EH (cell line): ENCODE data around the gene CORO7.

Experiments used
- DNase-seq: peaks from one replicate; pipeline ENCODE4 v3.0.0-alpha.2; 2015; ENCODE audit warnings: low read depth

The CORO7 gene

GRCh38 chr16:4416200-4417032, at the start of gene CORO7:
CORO7 (minus strand) TSS chr16:4416596; CDS start chr16:4416518, 78 bp downstream.
- peak; percentile 91 for DNase-seq

GRCh38 chr16:4463522-4464163, 47.2 kb upstream of the CORO7 start:
- DNase-seq: no peak

DNA sequence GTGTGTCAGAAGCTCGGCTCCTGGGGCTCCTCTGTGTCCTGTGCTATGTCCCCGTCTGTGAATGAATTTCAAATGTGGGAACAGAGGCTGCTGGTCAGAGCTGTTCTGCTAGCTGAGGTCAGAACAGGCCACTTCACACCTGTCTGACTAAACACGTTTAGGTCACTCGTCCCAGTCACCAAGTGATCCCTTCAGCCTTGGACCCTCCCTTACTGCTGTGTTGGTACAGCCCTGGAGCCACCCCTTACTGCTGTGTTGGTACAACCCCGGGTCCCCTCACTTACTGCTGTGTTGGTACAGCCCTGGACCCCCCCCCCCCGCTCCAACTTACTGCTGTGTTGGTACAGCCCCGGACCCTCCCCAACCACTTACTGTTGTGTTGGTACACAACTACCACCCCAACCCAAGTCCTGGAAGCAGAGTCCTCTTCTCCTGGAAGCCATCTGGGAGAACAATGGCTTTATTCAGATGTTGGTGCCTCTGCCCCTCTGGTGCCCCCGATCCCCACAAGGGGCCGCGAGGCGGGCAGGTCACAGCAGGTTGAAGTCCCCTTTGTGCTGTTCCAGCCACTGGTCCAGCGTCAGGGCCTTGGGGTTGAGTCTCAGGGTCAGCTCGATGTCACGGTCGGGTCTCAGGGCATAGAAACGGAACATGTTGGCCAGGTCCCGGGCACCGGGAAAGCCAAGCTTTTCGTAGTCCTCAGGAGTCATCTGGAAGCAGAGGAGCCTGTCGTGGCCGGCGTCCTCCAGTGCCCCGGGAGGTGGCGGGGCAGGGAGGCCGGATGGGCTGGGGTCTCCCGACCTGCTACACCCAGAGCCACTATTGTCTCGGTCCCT, 45.1 kb upstream of the CORO7 start:
- DNase-seq: no peak

GRCh38 chr16:4460936-4461249, 44.5 kb upstream of the CORO7 start:
- DNase-seq: no peak

DNA sequence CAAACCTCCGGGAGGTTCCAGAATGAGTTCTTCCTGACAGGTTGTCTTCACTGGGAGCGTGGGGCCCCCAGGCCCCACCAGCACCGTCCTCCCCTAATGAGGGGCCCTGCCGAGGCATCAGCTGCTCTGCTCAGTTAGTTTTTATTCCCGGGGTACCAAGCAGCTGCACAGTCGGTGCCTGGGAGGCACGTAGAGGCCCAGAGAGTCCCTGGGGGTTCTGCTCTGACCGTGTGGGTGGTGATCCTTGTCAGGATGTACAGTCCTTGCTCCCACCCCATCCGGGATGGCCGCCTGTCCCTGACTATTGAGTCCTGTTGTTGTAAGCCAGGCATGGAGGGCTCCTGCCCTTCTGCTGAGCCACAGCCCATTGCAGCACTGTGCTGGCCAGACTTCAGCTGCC, 39.6 kb upstream of the CORO7 start:
- DNase-seq: no peak

- DNase-seq: no peak
These were observed 38.7 kb upstream of the CORO7 start for GRCh38 chr16:4455081-4455480.

DNA sequence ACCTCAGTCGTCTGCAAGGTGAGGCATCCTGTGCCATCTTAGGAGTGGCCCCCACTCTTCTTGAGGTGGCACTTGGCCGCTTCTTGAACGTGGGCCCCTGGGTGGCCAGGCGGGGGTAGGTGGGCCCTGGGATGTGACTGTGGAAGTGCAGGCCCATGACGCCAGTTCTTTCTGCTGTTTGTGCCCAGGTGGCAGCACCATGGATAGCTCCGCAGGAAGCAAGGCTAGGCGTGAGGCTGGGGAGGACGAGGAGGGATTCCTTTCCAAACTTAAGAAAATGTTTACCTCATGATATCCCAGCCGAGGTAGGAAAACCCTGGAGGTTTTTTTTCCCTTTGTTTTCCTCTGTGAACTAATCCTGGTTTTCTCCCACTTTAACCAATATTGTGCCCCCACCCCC, 38.2 kb upstream of the CORO7 start:
- peak; percentile 21 for DNase-seq

- no peak for DNase-seq
These were observed 36.3 kb upstream of the CORO7 start for GRCh38 chr16:4452674-4453073.

DNA sequence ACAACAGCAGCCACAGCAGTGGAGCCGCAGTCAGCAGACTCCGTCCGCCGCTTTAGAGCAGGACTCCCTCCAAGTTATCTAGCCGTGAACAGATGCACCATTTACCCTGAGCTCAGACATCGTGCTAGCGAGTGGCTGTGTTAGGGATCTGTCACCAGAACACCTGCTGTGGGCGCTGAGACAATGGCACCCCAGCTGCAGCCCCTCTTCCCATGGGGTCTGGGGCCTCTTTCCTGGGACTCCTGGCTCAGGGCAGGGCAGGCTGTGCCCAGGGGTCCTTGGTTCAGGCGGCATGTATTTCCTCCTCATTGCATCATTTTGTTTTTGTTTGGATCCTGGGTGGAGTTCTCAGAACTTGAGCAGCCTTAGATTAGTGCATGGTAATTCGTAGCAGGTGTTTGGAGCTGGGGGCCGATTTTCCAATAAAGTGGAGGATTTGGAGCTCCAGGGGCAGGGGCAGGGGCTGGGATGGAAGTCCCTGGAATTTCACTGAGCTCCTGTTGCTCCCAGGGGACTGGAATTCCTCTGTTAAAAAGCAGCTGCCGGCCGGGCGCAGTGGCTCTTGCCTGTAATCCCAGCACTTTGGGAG, 34.6 kb upstream of the CORO7 start:
- no peak for DNase-seq

- no peak for DNase-seq
These were observed 34.0 kb upstream of the CORO7 start for GRCh38 chr16:4450430-4450829.

GRCh38 chr16:4443986-4444385, 27.6 kb upstream of the CORO7 start:
- no peak for DNase-seq

DNA sequence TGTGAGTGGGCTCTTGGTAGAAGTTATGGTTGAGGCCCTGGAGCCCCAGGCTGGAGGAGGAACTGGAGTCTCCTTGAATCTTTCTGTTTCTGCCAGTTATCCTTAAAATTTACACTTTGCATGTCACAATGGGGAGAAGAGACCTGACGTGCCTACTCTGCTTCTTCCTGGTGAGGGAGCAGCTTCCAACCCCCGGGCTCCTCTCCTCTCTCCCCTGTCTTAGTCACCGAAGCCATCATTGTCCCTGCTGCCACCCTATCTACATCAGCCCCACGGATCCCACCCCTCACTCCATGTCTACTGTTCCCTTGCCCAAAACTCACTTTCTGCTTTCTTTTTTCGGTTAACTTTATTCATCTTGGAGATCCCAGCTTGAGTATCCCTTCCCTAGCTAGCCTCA, 26.9 kb upstream of the CORO7 start:
- no peak for DNase-seq

GRCh38 chr16:4442371-4442770, 26.0 kb upstream of the CORO7 start:
- DNase-seq: no peak

GRCh38 chr16:4437366-4437765, 21.0 kb upstream of the CORO7 start:
- no peak for DNase-seq

GRCh38 chr16:4435337-4436067, 19.1 kb upstream of the CORO7 start:
- peak; percentile 30 for DNase-seq

DNA sequence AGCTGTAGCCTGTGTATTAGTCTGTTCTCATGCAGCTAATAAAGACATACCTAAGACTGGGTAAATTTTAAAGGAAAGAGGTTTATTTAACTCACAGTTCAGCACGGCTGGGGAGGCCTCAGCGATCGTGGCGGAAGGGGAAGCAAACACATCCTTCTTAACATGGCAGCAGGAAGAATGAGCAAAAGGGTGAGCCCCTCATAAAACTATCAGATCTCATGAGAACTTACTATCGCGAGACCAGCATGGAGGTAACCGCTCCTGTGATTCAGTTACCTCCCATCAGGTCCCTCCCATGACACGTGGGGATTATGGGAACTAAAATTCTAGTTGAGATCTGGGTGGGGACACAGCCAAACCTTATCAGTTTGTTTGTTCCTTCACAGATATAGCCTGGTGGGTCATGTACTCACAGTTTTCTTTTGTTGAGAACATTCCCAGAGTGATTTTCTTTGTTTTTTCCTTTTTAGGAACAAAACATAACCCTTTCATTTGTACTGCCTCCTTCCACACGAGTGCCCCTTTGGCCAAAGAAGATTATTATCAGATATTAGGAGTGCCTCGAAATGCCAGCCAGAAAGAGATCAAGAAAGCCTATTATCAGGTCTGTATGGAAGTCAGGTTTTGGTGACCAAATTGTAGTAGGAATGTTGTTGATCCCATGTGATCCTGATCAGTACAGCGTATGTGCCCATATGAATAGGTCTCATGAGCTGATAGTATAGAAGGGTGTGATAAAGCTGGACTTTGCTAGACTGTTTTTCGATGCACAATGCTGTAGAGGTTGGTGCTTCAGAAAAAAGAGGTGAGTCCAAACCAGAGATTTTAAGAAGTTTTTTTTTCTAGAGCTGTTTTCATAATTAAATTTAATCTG, 17.8 kb upstream of the CORO7 start:
- DNase-seq: no peak

- no peak for DNase-seq
These were observed 16.8 kb upstream of the CORO7 start for GRCh38 chr16:4433228-4433627.

DNA sequence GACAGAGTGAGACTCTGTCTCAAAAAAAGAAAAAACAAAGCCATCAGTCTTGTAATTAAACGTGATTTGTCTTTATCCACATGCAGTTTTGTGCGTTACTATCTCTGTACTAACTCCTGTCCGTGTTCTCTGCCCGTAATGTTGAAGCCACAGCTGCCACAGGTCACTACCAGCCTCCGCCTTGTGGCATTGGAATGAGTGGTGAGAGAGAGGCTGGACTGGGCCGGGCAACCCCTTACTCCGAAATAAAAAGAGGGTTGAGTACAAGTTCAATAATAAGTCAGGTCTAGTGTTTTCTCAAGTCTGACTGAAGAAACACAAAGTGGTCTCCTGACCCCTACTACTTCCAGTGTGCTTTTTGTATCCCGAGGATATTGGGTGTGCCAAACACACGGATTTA, 14.6 kb upstream of the CORO7 start:
- DNase-seq: no peak

- no peak for DNase-seq
These were observed 12.1 kb upstream of the CORO7 start for GRCh38 chr16:4428500-4428899.

DNA sequence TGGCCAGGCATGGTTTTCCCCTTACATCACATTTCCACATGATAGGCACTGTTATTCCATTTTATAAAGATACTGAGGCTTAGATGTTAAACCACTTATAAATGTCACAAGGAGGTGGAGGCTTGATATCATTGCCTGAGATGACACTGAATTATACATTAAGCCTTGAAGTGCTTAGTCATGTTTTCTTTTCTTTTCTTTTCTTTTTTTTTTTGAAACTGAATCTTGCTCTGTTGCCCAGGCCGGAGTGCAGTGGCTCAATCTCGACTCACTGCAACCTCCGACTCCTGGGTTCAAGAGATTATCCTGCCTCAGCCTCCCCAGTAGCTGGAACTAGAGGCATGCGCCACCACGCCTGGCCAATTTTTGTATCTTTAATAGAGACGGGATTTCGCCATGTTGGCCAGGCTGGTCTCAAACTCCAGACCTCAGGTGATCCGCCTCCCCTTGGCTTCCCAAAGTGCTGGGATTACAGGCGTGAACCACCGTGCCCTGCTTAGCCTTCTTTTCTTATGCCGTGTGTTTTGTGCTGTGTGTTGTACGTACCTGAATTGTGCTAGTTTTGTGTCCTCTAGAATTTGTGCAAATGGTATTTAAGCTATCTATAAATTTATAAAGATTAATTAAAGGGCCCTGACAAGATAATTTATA, 10.5 kb upstream of the CORO7 start:
- no peak for DNase-seq
